Measurements from ENCODE around the gene PRR20G.

DNA sequence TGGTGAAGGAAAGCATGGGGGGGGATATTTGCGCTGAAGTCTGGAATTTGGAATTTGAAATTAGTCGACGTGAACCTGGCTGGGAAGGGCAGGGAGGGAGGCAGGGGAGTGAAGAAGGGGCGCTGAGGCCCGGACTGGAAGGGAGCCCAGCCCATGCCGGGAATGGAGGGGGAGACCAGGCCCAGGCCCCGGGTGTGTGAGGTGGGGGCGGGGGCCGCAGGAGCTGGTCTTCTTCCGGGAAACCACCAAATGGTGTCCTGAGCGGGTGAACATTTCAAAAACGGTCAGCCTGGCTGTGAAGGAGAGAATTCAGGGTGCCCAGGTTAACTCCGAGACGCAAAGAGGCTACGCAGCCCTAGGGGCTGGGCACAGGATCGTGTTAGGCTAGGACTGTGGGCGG is 497 bp upstream of the PRR20G start:
- TF ChIP-seq, protein P1, sequence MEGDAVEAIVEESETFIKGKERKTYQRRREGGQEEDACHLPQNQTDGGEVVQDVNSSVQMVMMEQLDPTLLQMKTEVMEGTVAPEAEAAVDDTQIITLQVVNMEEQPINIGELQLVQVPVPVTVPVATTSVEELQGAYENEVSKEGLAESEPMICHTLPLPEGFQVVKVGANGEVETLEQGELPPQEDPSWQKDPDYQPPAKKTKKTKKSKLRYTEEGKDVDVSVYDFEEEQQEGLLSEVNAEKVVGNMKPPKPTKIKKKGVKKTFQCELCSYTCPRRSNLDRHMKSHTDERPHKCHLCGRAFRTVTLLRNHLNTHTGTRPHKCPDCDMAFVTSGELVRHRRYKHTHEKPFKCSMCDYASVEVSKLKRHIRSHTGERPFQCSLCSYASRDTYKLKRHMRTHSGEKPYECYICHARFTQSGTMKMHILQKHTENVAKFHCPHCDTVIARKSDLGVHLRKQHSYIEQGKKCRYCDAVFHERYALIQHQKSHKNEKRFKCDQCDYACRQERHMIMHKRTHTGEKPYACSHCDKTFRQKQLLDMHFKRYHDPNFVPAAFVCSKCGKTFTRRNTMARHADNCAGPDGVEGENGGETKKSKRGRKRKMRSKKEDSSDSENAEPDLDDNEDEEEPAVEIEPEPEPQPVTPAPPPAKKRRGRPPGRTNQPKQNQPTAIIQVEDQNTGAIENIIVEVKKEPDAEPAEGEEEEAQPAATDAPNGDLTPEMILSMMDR (IDR thresholded peaks at IDR 0.05; ENCODE audit: low read length) = no peak
- TF ChIP-seq EZH2 (IDR thresholded peaks at IDR 0.05; ENCODE audit: borderline replicate concordance, low read length) = no peak

Measured in OCI-LY1 (cell line).